Transverse colon (tissue), 4 donors: ENCODE data around the gene GRK4.

Experiments used
- CTCF ChIP-seq, 5 experiments: fragments of 200-600 bp in 3 of 5; fragments of 450-650 bp in 2 of 5; sonication (generic) in 3 of 5; IDR thresholded peaks; 1 replicate in 2 of 5; 2 replicates in 3 of 5; pipeline ENCODE4 v1.5.1; 2016 to 2017; ENCODE audit warnings: antibody characterized with exemption in 5 of 5, inconsistent platforms in 3 of 5, mild to moderate bottlenecking in 2 of 5, moderate library complexity in 1 of 5
- POLR2AphosphoS5 ChIP-seq, 3 donors: sonication (generic); formaldehyde crosslinking; IDR thresholded peaks; one replicate each; pipeline ENCODE4 v1.6.1; 2016; ENCODE audit warnings: antibody characterized with exemption in 3 of 3

DNA sequence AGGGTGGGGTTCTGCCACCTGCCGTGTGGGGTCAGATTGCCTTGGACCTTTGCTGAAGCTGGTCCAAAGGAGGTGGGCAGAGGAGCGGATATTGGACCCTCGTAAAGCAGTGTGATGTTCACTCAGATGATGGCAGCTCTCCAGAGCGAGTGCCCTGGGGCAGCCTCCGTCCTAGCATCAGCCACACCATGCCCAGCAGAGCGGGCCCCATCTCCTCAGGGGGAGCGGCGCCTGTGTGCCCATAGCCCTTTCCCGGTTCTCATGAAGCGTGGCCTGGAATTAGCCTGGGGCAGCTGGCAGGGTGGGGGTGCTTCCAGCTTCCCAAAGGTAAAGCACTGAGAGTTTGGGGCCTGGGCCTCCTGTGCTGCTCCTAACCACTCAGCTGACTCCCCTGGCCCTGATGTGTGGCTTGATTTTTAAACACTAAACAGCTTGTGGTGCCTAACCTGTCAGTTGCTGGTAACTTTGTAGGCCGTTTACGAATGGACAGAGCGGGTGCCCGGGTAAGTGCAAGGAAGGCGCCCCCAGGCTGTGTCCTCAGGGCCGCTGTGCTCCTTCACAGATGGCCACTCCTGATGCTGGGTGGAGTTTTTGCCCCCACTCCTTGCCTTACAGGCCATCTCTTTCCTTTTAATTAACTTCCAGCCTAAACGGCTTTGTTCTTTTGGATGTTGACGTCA is 36.2 kb upstream of the GRK4 start:
- TF ChIP-seq POLR2AphosphoS5 (IDR thresholded peaks at IDR 0.05) (no peak), CTCF (IDR thresholded peaks at IDR 0.05) (no peak)
